ENCODE results near the gene CD209.

Gene CD209

GRCh38 chr19:7737215-7737614, 10.1 kb downstream of the CD209 start:
- no peak for DNase-seq (ENCODE audit: low read depth)

- DNase-seq (ENCODE audit: low read depth) = no peak
Observed at GRCh38 chr19:7736148-7736547, 11.2 kb downstream of the CD209 start.

DNA sequence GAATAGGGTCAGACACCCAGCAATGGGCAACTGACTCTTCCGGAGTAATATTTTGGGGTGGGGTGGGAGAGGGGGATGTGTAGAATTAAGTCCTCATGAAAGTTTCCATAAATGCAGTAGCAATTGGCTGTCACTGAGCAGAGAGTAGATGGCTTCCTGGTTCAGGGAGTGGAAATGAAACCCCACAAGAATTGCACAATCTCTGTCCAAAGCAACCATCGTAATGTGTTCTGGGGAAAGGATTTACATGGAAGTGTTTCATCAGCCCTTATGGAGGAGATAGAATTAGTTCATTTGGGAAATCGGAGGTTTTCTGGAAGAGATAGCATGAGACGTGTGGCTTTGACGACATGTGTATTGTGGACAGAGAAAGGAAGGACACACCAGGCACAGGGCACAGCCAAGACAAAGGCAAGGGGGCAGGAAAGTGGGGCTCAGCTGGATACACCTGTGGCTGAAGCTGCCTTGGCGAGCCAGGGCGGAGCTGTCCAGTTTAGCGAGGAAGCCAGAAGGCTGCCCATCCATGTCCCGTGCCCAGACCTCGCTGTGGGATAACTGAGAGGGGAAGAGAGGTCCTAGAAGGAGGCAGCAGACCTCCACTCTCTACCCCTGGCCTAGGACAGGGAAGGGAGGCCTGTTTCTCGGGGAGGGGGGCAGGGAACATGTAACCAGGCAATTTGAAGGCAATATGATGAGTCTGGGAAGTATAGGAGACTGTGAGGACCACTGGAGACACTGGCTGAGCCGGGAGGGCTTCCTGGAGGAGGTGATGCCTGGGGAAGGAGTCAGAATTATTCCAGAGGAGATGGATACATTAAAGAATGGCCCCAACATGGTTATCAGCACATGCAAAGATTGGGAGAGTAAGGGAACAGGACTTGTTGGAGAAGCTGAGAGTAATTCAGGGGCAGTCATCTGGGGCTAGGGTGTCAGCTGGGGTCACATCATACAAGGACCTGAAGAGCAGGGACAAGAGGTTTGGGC, 12.8 kb downstream of the CD209 start:
- no peak for DNase-seq (ENCODE audit: low read depth)

- DNase-seq (ENCODE audit: low read depth) = no peak
Observed at GRCh38 chr19:7733376-7733775, 14.0 kb downstream of the CD209 start.

DNA sequence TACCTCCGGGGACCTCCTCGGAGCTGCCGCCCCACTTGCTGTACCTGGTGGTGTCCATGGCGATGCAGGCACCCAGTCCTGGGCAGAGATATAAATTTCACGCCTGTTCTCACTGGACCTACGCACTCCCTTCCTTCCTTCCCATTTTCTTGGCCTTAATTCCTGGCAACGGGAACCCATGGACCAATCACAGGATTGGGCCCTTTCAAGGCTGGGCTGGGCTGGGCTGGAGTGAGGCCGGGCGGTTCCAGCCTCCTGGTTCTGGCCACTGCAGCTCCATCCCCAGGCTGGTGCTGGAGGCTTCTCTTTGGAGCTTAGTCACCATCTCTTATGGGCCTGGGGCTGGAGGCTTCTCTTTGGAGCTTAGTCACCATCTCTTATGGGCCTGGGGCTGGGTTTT, 15.3 kb downstream of the CD209 start, which contains the start of gene CLEC4G:
CLEC4G (minus strand) TSS at position 66 of the 400 bp plus-strand sequence; CDS start at position 58, 8 bp downstream.
- DNase-seq (ENCODE audit: low read depth) = no peak

DNA sequence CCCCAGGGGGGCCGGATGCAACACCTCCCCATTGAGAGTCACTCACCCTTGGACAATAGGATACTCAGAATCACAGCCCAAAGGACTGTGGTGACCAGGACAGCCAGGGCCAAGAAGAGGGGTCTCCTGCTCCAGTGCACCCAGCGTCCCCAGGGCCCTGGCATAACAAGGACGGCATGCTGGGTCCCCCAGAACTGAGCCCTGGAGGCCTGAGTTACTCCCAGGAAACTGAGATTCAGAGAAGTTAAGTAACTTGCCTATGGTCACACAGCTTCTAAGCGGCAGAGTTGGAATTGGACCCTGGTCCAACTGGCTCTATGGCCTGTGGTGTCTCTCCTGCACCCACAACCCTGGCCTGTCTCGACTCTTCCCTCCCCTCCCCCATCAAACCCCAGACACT, 15.7 kb downstream of the CD209 start:
- DNase-seq (ENCODE audit: low read depth) = no peak

- no peak for DNase-seq (ENCODE audit: low read depth)
Observed at GRCh38 chr19:7731218-7731595, 16.1 kb downstream of the CD209 start.

GRCh38 chr19:7730286-7731217, 16.8 kb downstream of the CD209 start:
- DNase-seq (ENCODE audit: low read depth) = no peak

DNA sequence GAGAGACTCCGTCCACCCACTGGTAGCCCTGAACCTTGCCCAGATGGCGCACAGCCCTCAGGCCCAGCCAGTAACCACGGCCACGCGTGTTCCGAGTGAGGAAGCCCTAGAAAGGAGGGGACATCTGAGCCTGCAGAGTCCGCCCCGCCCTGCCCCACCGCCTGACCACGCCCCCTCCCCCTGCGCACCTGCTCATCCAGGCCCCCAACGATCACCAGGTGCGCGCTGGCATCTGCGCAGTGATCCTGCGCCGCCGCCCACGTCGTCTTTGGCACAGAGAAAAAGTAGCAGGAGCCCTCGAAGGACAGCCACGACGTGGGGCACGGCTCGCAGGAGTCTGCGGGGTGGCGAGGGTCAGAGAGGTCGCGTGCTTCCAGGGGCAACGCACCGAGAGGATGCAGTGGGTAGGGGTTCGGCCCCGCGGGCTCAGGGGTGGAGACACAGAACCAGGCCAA, 17.5 kb downstream of the CD209 start:
- no peak for DNase-seq (ENCODE audit: low read depth)

- no peak for DNase-seq (ENCODE audit: low read depth)
Observed at GRCh38 chr19:7729211-7729610, 18.1 kb downstream of the CD209 start.

GRCh38 chr19:7725791-7726190, 21.5 kb downstream of the CD209 start:
- no peak for DNase-seq (ENCODE audit: low read depth)

- DNase-seq (ENCODE audit: low read depth) = no peak
Observed at GRCh38 chr19:7722231-7722651, 25.1 kb downstream of the CD209 start.

- DNase-seq (ENCODE audit: low read depth) = no peak
Observed at GRCh38 chr19:7720351-7720750, 27.0 kb downstream of the CD209 start.

- DNase-seq (ENCODE audit: low read depth) = no peak
Observed at GRCh38 chr19:7718668-7719067, 28.7 kb downstream of the CD209 start.

GRCh38 chr19:7716762-7717161, 30.6 kb downstream of the CD209 start:
- DNase-seq (ENCODE audit: low read depth) = no peak

- no peak for DNase-seq (ENCODE audit: low read depth)
Observed at GRCh38 chr19:7715671-7716070, 31.7 kb downstream of the CD209 start.

DNA sequence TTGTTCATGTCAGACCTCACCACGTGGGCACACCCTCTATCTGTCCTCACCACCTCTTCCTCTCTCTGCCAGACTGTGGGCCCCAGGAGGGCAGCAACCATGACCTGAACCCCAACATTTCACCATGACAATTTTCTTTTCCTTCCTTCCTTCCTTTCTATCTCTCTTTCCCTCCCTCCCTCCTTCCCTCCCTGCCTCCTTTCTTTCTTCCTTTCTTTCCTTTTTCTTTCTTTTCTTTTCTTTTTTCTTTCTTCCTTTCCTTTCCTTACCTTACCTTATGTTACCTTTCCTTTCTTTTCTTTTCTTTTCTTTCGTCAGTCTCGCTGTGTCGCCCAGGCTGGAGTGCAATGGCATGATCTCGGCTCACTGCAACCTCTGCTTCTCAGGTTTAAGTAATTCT, 36.7 kb downstream of the CD209 start:
- no peak for DNase-seq (ENCODE audit: low read depth)

GRCh38 chr19:7709932-7710460, 37.3 kb downstream of the CD209 start:
- DNase-seq (ENCODE audit: low read depth) = no peak

DNA sequence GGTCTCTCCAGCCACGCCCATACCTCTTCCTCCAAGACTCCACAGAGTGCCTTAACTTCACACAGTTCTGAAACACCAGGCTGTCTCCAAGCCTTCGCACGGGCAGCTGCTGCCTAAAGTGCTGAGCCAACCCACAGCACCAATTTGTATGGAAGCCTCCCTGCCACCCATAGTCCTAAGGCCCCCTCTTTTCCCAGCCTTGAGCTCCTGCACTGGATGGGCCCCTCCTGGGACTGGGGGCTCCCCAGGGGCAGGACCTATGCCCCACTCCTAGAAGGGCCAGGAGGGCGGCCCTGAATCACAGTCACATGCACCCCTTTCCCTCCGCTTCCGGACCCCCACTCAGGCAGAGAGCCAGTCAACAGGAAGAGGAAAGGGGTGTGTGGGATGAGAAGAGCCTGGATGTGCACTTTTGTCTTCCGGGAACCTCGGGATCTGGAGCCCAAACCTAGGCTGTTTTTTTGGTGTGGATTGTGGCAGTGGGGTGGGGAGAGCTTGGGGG, 40.3 kb downstream of the CD209 start:
- DNase-seq (ENCODE audit: low read depth) = no peak

DNA sequence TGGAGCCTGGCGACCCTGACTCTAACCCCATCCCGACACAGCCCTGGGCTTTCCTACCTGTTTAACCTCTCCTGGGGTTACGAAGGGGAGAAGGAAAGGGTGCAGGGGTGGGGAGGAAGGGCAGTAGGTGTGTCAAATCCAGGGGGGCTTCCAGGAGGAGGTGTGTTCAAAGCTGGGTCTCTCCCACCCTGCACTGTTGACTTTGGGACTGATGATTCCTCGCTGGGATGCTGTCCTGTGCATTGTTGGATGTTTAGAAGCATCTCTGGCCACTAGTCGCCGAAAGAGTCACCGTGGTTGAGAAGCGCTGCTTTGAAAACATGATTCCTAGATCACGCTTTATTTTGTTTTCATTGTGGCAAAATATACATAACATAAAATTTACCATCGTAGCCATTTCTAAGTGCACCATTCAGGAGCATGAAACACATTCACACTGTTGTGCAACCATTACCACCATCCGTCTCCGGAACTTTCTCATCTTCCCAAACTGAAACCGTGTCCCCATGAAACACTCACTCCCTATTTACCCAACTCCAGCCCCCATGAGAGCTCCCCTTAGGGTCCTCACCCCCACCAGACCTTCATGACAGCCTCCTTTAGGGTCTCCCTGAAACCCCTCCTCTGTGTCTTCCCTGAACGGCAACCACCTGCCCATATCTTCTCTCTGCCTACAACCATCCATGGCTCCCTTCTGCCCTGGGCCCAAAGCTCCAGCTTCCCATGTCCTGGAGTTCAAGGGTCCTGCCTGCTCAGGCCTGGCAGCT, 41.0 kb downstream of the CD209 start:
- no peak for DNase-seq (ENCODE audit: low read depth)

Data from stromal cell of bone marrow (primary cell).